ENCODE data around the gene UTP25.

DNA sequence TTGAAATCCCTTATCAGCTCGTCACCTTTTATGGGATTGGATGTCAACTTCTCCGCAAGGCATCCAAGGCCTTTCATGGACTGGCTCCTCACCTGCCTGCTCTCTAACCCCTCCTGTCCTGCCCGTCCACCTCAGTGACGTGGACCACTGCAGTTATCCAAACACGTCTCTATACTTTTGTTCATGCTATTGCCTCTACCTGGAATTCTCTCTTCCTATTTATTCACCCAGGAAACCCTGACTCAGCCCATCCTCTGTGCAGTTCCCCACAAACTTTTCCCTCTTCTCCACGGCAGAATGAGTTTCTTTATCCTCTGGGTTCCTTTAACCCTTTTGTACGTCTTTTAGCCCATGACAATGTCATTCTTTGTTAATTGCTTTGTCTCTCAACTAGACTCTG, 5.1 kb upstream of the UTP25 start:
- TF ChIP-seq, protein P1, sequence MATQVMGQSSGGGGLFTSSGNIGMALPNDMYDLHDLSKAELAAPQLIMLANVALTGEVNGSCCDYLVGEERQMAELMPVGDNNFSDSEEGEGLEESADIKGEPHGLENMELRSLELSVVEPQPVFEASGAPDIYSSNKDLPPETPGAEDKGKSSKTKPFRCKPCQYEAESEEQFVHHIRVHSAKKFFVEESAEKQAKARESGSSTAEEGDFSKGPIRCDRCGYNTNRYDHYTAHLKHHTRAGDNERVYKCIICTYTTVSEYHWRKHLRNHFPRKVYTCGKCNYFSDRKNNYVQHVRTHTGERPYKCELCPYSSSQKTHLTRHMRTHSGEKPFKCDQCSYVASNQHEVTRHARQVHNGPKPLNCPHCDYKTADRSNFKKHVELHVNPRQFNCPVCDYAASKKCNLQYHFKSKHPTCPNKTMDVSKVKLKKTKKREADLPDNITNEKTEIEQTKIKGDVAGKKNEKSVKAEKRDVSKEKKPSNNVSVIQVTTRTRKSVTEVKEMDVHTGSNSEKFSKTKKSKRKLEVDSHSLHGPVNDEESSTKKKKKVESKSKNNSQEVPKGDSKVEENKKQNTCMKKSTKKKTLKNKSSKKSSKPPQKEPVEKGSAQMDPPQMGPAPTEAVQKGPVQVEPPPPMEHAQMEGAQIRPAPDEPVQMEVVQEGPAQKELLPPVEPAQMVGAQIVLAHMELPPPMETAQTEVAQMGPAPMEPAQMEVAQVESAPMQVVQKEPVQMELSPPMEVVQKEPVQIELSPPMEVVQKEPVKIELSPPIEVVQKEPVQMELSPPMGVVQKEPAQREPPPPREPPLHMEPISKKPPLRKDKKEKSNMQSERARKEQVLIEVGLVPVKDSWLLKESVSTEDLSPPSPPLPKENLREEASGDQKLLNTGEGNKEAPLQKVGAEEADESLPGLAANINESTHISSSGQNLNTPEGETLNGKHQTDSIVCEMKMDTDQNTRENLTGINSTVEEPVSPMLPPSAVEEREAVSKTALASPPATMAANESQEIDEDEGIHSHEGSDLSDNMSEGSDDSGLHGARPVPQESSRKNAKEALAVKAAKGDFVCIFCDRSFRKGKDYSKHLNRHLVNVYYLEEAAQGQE (IDR thresholded peaks at IDR 0.05; ENCODE audit: insufficient read depth in 1 of 2, low read depth in 2 of 2, low read length in 1 of 2) = no peak
- TF ChIP-seq, protein P2, sequence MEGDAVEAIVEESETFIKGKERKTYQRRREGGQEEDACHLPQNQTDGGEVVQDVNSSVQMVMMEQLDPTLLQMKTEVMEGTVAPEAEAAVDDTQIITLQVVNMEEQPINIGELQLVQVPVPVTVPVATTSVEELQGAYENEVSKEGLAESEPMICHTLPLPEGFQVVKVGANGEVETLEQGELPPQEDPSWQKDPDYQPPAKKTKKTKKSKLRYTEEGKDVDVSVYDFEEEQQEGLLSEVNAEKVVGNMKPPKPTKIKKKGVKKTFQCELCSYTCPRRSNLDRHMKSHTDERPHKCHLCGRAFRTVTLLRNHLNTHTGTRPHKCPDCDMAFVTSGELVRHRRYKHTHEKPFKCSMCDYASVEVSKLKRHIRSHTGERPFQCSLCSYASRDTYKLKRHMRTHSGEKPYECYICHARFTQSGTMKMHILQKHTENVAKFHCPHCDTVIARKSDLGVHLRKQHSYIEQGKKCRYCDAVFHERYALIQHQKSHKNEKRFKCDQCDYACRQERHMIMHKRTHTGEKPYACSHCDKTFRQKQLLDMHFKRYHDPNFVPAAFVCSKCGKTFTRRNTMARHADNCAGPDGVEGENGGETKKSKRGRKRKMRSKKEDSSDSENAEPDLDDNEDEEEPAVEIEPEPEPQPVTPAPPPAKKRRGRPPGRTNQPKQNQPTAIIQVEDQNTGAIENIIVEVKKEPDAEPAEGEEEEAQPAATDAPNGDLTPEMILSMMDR (IDR thresholded peaks at IDR 0.05) = no peak; the same call in 1 of the 2 replicates
- TF ChIP-seq POLR2AphosphoS5 (IDR thresholded peaks at IDR 0.05; ENCODE audit: low read depth, low read length) (no peak), SIN3A (IDR thresholded peaks at IDR 0.05; ENCODE audit: borderline replicate concordance, insufficient read depth, low read depth, low read length) (no peak), TCF7L2 (IDR thresholded peaks at IDR 0.05; ENCODE audit: low read depth, low read length) (no peak)

All from Panc1 (cell line).